ENCODE measurements around the gene GALNT9.

DNA sequence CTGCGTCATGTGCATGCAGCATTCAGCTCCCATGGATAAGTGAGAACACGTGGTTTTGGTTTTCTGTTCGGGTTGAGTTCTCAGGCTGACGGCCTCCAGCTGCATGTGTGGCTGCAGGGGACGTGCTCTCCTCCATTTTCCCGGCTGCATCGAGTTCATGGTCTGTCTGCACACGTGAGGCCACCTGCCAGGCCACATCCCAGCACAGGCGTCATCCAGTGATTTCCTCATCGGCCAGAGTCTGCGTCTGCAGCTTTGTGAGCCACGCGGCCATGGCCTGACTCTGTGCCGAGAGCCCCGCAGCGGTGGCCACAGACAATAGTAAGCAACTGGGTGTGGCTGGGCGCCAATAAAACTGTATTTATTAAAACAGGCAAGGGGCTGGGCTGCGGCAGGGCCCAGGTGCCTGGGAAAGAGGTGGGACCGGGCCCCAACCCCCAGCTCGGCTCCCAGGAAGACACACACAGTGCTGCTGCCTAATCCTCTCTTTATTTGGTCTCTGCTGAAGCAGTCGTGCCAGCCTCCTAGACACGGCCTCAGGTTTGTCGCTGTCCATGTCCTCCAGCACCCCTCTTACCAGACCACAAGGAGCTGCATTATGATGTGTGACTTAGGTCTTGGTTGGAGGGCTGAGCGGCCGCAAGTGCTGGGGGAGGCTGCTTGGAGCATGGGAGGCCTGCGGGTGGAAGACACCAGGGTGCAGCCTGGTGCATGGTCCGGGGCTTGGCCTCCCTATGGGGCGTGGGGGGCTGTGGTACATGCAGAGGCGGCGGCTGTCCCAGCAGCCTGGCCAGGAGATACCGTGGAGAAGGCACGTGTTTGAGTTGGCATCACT lies 133.1 kb downstream of the GALNT9 start:
- TF ChIP-seq, protein P1, sequence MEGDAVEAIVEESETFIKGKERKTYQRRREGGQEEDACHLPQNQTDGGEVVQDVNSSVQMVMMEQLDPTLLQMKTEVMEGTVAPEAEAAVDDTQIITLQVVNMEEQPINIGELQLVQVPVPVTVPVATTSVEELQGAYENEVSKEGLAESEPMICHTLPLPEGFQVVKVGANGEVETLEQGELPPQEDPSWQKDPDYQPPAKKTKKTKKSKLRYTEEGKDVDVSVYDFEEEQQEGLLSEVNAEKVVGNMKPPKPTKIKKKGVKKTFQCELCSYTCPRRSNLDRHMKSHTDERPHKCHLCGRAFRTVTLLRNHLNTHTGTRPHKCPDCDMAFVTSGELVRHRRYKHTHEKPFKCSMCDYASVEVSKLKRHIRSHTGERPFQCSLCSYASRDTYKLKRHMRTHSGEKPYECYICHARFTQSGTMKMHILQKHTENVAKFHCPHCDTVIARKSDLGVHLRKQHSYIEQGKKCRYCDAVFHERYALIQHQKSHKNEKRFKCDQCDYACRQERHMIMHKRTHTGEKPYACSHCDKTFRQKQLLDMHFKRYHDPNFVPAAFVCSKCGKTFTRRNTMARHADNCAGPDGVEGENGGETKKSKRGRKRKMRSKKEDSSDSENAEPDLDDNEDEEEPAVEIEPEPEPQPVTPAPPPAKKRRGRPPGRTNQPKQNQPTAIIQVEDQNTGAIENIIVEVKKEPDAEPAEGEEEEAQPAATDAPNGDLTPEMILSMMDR (conservative IDR thresholded peaks at IDR 0.05; ENCODE audit: low read depth, low read length), result no peak
- no peak for TF ChIP-seq EZH2 (IDR thresholded peaks at IDR 0.05; ENCODE audit: low read length, unreplicated experiment)
